Fibroblast of lung (primary cell): ENCODE data around the gene SLAMF9. TPM values are rescaled to one million over a fixed set of nuclear protein-coding genes. Genes with fewer than 3 reads are reported as not detected.

Source experiments
- DNase-seq, 2 donors: peaks; one replicate each; pipeline versions ENCODE4 v3.0.0 to v3.0.0-alpha.2; 2010; ENCODE audit warnings: low read depth in 2 of 2
- H2AFZ ChIP-seq: 2 replicates; pipeline ENCODE4 v1.5.1; 2012; ENCODE audit warnings: low read length, control low read depth, inconsistent platforms
- H3K27ac ChIP-seq: 2 replicates; pipeline ENCODE4 v1.5.1; 2011; ENCODE audit warnings: low read length, control low read depth; ENCODE audit not compliant: insufficient read depth
- H3K27me3 ChIP-seq: 2 replicates; pipeline ENCODE4 v1.5.1; 2011; ENCODE audit warnings: mild to moderate bottlenecking, low read length; ENCODE audit not compliant: control insufficient read depth, insufficient read depth
- H3K36me3 ChIP-seq: 2 replicates; pipeline ENCODE4 v1.5.1; 2011; ENCODE audit warnings: low read length; ENCODE audit not compliant: control insufficient read depth, insufficient read depth
- H3K4me1 ChIP-seq: 2 replicates; pipeline ENCODE4 v1.5.1; 2011; ENCODE audit warnings: low read length; ENCODE audit not compliant: control insufficient read depth, insufficient read depth; ENCODE audit errors: extremely low read depth
- H3K4me2 ChIP-seq: 2 replicates; pipeline ENCODE4 v1.5.1; 2011; ENCODE audit warnings: low read length, control low read depth; ENCODE audit not compliant: insufficient read depth; ENCODE audit errors: extremely low read depth
- H3K4me3 ChIP-seq, 4 experiments: fragments of 200-600 bp in 1 of 4; sonication (generic) in 1 of 4; replicated peaks in 1 of 4; 2 replicates each; pipeline ENCODE4 v1.5.1; 2011 to 2016; ENCODE audit warnings: low read length in 4 of 4, low read depth in 3 of 4, mild to moderate bottlenecking in 3 of 4, control low read depth in 2 of 4, inconsistent platforms in 1 of 4, mixed read lengths in 1 of 4; ENCODE audit not compliant: insufficient read depth in 1 of 4; ENCODE audit errors: control extremely low read depth in 1 of 4
- H3K79me2 ChIP-seq: 2 replicates; pipeline ENCODE4 v1.5.1; 2012; ENCODE audit warnings: mild to moderate bottlenecking, low read length, inconsistent platforms; ENCODE audit not compliant: control insufficient read depth, insufficient read depth
- H3K9ac ChIP-seq: 2 replicates; pipeline ENCODE4 v1.5.1; 2011; ENCODE audit warnings: mild to moderate bottlenecking, low read length, control low read depth; ENCODE audit not compliant: insufficient read depth
- H3K9me3 ChIP-seq: 2 replicates; pipeline ENCODE4 v1.5.1; 2012; ENCODE audit warnings: low read depth, low read length; ENCODE audit not compliant: control insufficient read depth, insufficient read depth
- H4K20me1 ChIP-seq: 2 replicates; pipeline ENCODE4 v1.5.1; 2011; ENCODE audit warnings: low read length; ENCODE audit not compliant: control insufficient read depth, insufficient read depth; ENCODE audit errors: extremely low read depth
- CTCF ChIP-seq, 2 donors: IDR thresholded peaks in 1 of 2; conservative IDR thresholded peaks in 1 of 2; 1 replicate in 1 of 2; 2 replicates in 1 of 2; pipeline ENCODE4 v1.5.1; 2011 to 2012; ENCODE audit warnings: low read length in 2 of 2, control low read depth in 1 of 2, inconsistent platforms in 1 of 2, low read depth in 1 of 2, mild to moderate bottlenecking in 1 of 2
- EZH2 ChIP-seq: IDR thresholded peaks from 2 replicates; pipeline ENCODE4 v1.5.1; 2012; ENCODE audit warnings: low read length, control low read depth, mild to moderate bottlenecking; ENCODE audit errors: missing control alignments
- polyA plus RNA-seq, 2 donors: library from polyadenylated mRNA; depleted of rRNA in 1 of 2; stranded (reverse) in 1 of 2; unstranded in 1 of 2; fragments of >200 nt; gene quantifications; 2 replicates each; pipeline ENCODE4 v1.2.1, GENCODE V29; 2011 to 2012; ENCODE audit warnings: missing spikeins in 1 of 2
- total RNA-seq: library from RNA; depleted of rRNA; stranded (reverse); fragments of >200 nt; gene quantifications from 2 replicates; pipeline ENCODE4 v1.2.1, GENCODE V29; 2014

The SLAMF9 gene
- total and polyA plus RNA-seq, 2 donors (not counting 1 experiment from before 2014, with no cell fraction given) = not detected

GRCh38 chr1:159942632-159943277, 11.3 kb downstream of the SLAMF9 start:
- Histone ChIP-seq H3K27me3 (peaks cover 36% of the 10 kb centered on the region), H2AFZ (no peak overlapping the region), H3K36me3 (no peaks in the 10 kb centered on the region), H3K4me3 (no peak overlapping the region), H4K20me1 (no peaks in the 10 kb centered on the region), H3K27ac (no peak overlapping the region), H3K9ac (no peak overlapping the region), H3K4me2 (no peak overlapping the region), H3K4me1 (no peaks in the 10 kb centered on the region), H3K79me2 (no peaks in the 10 kb centered on the region), H3K9me3 (no peaks in the 10 kb centered on the region)
- no peak for DNase-seq
- TF ChIP-seq CTCF (conservative IDR thresholded peaks at IDR 0.05 in 1 of 2, IDR thresholded peaks at IDR 0.05 in 1 of 2; ENCODE audit: low read depth in 1 of 2, low read length in 2 of 2) (no peak), EZH2 (no peak)

- TF ChIP-seq EZH2 (no peak), CTCF (conservative IDR thresholded peaks at IDR 0.05 in 1 of 2, IDR thresholded peaks at IDR 0.05 in 1 of 2; ENCODE audit: low read depth in 1 of 2, low read length in 2 of 2) (no peak)
- H3K4me2 ChIP-seq = no peak overlapping the region
- H3K27ac ChIP-seq = no peak overlapping the region
- no peaks in the 10 kb centered on the region for H3K79me2 ChIP-seq
- H3K9ac ChIP-seq = no peak overlapping the region
- H3K9me3 ChIP-seq = no peaks in the 10 kb centered on the region
- H3K36me3 ChIP-seq = no peaks in the 10 kb centered on the region
- H4K20me1 ChIP-seq = no peaks in the 10 kb centered on the region
- H3K4me1 ChIP-seq = no peaks in the 10 kb centered on the region
- H3K27me3 ChIP-seq = peaks cover 36% of the 10 kb centered on the region
- H3K4me3 ChIP-seq = no peak overlapping the region
- DNase-seq = no peak
- no peak overlapping the region for H2AFZ ChIP-seq
Measured at GRCh38 chr1:159941591-159942560, 12.2 kb downstream of the SLAMF9 start.

- H3K27ac ChIP-seq = no peak overlapping the region
- no peaks in the 10 kb centered on the region for H3K4me1 ChIP-seq
- no peak overlapping the region for H3K4me2 ChIP-seq
- no peaks in the 10 kb centered on the region for H4K20me1 ChIP-seq
- H3K36me3 ChIP-seq = no peaks in the 10 kb centered on the region
- peaks cover 33% of the 10 kb centered on the region for H3K27me3 ChIP-seq
- no peaks in the 10 kb centered on the region for H3K79me2 ChIP-seq
- TF ChIP-seq CTCF (conservative IDR thresholded peaks at IDR 0.05 in 1 of 2, IDR thresholded peaks at IDR 0.05 in 1 of 2; ENCODE audit: low read depth in 1 of 2, low read length in 2 of 2) = no peak
- DNase-seq = no peak
- no peak overlapping the region for H3K9ac ChIP-seq
- H3K9me3 ChIP-seq = no peaks in the 10 kb centered on the region
- no peak overlapping the region for H3K4me3 ChIP-seq
- no peak overlapping the region for H2AFZ ChIP-seq
Measured at GRCh38 chr1:159941141-159941540, 12.9 kb downstream of the SLAMF9 start.
